ENCODE data around the gene GPATCH2L.

DNA sequence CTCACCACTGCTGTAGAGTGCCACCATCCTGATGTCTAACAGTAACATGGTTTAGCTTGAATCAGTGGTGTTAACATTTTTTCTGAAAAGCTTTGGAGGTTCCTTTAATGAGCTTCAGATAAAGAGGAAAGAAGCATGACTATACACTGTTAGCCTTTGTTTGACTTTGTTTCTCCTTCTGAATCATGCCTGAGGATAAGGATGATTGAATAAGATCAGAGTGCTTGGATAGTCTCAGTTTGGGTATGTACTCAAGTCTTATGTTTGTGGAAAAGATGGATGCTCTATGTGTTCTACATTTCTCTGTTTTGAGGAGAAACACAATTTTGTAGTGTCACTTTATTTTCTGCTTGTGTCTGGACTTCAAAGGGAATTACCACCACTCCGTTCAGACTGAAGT is 42.0 kb downstream of the GPATCH2L start:
- TF ChIP-seq, protein P1, sequence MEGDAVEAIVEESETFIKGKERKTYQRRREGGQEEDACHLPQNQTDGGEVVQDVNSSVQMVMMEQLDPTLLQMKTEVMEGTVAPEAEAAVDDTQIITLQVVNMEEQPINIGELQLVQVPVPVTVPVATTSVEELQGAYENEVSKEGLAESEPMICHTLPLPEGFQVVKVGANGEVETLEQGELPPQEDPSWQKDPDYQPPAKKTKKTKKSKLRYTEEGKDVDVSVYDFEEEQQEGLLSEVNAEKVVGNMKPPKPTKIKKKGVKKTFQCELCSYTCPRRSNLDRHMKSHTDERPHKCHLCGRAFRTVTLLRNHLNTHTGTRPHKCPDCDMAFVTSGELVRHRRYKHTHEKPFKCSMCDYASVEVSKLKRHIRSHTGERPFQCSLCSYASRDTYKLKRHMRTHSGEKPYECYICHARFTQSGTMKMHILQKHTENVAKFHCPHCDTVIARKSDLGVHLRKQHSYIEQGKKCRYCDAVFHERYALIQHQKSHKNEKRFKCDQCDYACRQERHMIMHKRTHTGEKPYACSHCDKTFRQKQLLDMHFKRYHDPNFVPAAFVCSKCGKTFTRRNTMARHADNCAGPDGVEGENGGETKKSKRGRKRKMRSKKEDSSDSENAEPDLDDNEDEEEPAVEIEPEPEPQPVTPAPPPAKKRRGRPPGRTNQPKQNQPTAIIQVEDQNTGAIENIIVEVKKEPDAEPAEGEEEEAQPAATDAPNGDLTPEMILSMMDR (IDR thresholded peaks at IDR 0.05; ENCODE audit: poor library complexity) = no peak
- TF ChIP-seq EZH2 (IDR thresholded peaks at IDR 0.05; ENCODE audit: borderline replicate concordance) = no peak

All from hepatocyte (in vitro differentiated cells).